SW480 (cell line): ENCODE results near the gene PHLPP1.

Experiments
- DNase-seq: peaks from one replicate; pipeline ENCODE4 v3.0.0-alpha.2; 2016; ENCODE audit warnings: low spot score

PHLPP1 gene

DNA sequence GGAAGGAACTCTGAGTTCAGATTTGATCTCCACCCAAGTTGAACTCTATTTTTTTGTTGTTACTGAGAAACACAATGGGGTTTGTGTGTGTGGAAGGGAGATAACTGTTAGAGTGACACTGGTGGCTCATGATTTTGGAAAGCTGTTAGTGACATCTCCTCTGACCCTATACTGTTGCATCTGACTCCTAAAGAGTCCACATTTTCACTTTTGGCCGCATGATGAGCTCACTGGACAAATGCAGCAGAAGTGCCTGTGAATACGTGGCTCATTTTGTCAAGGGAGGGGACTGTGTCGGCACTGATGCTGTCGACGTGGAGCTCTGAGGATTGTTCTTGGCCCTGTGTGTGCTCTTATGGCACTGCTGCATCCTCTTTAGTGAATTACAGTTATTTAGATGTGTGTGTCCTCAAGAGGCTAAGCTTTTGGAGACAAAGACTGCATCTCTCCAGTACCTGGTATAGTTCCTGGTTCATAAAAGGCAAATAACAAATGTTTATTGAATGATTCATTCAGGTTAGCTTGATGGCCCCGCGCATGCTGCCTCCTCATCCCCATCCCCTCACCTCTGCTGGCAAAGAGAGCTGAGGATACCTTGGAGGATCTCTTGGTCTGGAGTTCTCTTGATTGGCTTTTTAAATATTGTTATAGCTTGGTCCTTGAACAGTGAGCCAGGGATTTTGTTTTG, 135.4 kb downstream of the PHLPP1 start:
- no peak for DNase-seq

DNA sequence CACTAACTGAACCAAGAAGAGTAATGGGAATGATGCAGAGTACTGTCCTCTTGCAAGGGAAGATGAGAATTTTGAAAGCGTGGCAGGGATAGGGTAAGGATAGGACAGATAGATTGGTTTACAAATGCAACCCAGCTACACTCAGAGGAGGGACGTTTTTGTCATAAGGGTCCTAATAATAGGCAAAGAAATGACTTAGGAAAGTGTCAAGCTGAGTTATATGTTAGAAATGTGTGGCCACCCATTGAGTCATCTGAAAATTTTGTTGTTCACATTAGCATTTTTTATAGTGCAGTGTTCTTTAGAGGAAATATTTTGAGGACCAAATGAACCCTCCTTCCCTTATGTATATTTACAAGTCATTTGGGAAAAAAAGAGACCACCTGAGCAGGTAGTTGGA, 137.5 kb downstream of the PHLPP1 start:
- no peak for DNase-seq

DNA sequence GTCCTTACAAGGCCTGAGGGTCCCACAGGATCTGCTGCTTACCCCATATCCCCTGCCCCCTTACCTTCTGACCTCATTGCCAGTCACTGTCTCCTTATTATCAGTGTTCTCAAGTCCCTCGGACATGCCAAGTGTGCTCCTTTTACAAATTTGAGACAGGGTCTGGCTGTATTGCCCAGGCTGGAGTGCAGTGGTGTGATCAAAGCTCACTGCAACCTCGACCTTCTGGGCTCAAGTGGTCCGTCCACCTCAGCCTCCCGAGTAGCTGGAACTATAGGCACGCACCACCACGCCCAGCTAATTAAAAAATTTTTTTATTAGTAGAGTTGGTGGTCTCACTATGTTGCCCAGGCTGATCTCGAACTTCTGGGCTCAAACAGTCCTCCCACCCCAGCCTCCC, 141.0 kb downstream of the PHLPP1 start:
- DNase-seq = no peak

DNA sequence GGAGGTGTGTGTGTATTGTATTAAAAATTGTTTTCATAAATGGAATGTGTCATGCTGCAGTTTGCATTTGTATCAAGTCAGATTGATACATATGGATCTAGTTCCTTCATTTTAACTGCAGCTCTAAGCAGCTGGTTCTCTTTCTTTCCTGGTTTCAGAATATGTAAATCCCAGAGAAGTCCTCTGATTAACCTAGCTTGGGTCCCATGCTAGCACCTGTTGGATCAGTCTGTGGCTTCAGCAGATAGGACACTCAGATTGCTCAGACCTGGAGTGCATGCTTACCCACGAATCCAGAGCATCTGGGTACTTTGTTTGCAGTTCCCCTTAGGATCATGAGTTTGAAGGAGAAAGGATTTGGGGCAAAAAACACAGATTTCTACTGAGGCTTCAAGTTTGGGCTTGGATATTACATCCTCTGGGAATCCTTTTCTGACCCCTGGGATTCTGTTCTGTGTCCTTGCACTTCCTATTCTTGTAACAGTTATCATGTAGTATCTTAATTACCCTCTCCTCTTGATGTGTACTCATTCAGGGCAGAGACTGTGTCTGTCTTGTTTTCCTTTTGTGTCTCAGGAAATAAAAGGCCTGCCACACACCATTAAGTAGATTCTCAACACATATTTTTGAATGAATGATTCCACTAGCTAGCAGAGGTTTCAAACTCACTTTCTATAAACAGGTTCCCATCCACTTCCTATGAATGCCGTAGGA, 142.1 kb downstream of the PHLPP1 start:
- no peak for DNase-seq

DNA sequence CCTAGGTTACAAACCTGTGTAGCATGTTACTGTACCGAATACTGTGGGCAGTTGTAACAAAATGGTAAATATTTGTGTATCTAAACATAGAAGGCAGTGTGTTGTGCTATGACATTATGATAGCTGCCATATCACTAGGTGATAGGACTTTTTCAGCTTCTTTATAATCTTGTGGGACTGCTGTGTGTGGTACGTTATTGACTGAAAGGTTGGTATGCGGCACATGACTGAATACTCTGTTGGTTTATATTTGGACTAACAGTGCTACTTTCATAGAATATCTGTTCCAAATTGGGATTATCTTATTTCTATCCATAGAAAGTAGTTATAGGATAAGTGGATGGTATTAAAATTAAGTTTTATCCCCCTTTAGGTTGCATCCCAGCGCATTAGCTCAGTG, 144.7 kb downstream of the PHLPP1 start:
- DNase-seq = no peak

DNA sequence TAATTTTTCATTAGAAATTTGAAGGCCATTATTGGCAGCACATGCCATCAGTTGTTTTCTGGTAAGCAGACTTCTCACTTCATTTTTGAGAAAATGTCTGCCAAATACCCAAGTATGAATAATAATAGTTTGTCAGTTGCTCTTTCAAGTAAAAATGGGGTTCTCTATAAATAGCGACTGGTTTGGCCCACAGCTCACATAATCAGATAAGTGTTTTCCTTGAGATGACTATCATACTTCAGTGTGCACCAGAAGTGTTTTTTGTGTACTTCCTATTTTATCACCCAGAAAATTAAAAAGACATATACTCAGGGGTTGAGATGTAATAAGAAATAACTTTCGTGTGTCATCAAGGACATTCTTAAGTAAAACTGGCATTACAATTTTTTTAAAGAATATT, 147.1 kb downstream of the PHLPP1 start:
- DNase-seq = no peak

DNA sequence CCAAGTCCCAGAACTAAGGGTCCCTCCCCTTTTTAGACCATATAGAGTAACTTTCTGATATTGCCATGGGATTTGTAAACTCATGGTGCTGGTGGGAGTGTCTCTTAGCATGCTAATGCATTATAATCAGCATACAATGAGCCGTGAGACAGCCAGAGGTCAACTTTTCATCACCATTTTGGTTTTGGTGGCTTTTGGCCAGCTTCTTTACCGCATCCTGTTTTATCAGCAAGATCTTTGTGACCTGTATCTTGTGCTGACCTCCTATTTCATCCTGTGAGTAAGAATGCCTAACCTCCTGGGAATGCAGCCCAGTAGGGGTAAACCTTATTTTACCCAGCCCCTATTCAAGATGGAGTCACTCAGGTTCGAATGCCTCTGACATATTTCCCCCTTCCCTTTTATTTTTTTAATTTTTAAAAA, 148.2 kb downstream of the PHLPP1 start:
- no peak for DNase-seq

DNA sequence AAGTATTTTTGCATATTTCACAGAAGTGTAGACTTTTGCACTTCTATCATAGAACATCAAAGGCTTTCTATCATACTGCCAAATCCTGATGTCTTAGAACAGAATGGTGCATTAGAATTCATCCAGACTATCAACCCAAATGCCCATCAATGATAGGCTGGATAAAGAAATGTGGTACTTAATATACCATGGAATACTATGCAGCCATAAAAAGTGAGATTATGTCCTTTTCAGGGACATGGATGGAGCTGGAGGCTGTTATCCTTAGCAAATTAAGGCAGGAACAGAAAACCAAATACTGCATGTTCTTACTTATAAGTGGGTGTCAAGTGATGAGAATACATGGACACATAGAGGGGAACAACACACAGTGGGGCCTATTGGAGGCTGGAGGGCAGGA, 150.2 kb downstream of the PHLPP1 start:
- no peak for DNase-seq

DNA sequence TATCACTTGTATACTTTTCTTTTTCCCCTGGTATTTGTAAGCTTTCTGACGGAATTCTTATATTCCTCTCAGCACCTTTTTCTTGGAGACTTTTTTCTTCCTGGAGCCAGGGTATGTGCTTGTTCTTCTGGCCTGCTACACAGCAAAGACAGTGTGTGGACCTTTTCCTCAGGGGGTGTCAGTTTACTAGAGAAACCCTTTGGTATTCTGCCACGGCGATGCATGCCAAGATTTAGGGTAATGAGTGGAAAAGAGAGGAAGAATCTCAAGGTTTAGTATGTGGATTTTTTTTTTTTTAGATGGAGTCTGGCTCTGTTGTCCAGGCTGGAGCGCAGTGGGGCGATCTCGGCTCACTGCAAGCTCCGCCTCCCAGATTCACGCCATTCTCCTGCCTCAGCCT, 152.2 kb downstream of the PHLPP1 start:
- DNase-seq = no peak

DNA sequence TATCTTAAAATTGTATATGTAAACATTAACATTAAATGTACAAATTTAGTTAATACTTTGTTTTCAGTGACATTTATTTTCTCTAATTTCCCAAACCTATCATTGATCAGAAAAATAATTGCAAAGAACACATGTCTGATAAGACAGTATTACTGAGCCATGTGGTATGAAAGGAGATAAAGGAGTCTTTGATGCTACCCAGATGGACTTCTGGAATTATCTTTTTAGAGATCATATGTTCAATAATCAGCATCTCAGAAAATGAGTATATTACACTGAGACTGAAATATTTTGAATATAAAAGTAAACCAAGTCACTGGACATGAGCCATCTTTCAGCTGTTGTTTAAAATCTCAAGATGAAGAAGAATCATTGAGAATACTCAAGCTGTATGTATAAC, 153.3 kb downstream of the PHLPP1 start:
- DNase-seq = no peak

DNA sequence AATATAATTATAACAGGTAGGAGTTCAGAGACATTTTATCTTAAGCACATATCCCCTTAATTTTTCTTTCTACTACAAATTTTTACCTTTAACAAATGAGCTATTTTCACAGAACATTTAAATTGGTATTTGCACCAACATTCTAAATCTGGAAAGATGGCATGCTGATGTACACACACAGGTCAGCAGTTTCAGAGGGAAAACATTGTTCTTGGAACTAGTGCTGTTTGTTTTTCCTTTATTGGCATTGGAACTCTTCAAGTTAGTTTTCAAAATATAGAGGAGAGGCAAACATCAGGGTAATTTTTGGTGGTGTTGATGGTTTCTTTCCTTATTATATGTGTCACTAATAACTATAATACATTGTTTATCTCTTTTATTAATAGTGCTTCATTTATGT, 155.3 kb downstream of the PHLPP1 start:
- DNase-seq = no peak

DNA sequence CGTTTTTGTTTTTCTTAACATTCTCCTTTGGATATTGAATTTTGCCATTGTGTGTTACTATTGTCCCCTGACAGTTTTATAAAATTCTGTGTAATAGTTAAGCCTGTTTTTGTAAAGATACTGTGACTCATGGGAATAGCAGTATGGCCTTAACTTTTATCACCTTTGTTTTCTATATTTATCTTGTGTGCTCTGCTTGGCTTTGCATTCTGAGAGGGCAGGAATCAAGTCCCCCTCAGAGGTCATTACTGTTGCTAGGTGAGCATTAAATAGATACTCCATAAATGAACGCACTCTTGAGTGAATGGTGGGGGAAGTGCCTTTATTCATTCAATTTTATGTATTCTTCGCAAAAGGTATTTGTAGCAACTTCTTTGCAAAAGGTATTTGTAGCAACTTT, 160.0 kb downstream of the PHLPP1 start:
- DNase-seq = no peak

DNA sequence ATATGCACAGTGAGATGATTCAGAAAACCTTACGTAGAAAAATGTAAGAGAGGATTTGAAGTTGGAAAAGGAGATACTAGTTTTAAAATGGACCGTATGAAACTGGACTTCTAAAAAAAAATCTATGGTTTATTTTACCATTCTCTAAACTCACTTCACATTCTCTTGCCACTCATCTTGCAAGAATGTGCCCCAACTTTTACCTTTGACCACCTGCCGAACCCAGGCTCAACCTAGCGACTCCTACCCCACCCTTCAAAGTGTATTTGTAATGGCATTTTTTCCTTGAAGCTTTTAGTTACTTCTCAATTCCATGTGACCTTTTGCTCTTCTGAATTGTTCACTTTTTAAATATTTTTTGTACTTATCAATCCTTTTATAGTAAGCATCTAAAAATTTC, 160.8 kb downstream of the PHLPP1 start:
- DNase-seq = no peak

DNA sequence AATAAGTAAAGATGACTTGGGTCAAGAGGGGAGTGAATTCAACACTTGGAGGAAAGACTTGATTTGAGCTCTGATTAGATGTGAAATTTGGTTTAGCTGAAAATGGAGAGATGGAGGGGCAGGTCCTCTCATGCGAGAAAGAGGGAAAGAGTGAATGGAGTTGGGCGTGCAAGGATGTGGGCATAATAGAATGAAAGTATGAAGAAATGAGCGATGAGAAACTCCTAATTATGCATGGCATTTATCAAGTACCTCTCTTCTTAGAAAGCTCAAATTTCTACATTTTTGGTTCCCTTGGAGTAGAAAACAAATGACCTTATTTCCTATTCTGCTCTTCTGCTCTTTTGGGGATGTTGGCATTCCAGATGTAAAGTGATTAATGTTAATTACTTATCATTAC, 161.5 kb downstream of the PHLPP1 start:
- no peak for DNase-seq

DNA sequence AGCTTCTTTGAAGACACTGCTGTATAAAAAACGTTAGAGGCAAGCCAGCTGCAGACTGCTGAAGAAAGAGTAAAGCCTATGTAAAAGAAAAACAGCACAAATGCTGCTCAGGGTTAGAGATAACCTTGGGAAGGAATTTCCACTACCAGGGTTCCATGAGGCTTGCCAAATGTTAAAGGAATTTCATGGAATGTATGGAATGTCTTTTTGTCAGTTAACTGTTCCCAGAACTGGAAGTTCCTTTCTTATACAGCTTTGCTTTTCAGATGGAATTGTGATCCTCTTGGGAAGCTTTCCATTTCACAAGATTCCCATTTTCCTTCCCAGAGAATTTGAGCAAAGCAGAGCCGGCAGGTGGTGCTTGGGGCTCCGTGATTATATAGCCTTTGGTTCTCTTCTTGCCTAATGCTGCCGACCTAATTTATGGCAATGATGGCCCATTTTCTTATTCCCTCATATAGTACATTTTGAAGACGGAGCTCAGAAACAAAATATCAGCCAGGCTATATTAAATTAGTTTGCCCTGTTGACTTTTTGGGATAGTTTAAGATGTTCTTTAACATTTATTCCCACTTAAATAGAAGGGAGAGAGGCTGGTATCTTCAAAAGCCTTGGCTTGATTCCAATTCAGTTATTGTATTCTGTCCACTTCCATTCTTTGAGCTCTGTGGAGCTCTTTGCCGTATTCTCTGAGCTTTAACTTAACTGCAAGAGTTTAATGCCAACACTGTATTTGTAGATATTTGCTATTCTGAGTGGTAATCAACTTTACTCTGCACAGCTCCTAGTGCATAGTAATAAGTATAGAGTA, 162.3 kb downstream of the PHLPP1 start:
- DNase-seq = no peak

DNA sequence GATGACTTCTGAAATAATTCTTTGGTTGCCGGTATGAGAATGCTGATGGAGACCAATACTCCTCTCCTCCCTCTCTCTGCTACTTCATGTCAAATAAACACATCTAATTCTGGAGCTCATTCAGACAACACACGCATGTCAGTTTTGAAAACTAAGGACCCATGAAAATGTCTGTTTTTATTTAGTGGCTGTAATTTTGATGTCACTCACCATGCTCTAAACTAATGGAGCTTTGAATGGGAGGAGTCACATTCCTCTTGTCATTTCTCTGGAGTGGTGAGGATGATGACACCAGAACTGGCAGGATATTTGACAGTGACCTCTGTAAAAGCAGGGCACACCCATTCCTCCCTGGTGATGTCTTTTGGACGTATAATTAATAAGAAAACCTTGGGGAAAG, 163.0 kb downstream of the PHLPP1 start:
- no peak for DNase-seq

DNA sequence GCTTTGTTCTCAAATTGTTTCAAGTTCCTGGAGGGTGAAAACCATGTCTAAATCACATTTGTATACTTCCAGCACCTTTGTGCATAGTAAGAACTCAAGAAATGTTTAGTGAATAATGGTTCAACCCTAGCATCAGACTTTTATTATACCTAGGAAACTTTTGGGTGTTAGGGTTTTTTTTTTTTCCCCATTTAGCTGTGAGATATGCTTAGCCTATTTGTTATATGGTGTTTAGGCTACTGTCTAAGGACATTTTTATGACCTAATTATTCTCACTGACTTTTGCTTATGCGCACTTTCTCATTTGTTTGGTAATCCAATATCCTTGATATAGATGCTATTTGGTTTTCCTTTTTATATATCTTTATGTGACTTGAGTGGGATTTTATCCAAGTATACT, 164.7 kb downstream of the PHLPP1 start:
- DNase-seq = no peak

DNA sequence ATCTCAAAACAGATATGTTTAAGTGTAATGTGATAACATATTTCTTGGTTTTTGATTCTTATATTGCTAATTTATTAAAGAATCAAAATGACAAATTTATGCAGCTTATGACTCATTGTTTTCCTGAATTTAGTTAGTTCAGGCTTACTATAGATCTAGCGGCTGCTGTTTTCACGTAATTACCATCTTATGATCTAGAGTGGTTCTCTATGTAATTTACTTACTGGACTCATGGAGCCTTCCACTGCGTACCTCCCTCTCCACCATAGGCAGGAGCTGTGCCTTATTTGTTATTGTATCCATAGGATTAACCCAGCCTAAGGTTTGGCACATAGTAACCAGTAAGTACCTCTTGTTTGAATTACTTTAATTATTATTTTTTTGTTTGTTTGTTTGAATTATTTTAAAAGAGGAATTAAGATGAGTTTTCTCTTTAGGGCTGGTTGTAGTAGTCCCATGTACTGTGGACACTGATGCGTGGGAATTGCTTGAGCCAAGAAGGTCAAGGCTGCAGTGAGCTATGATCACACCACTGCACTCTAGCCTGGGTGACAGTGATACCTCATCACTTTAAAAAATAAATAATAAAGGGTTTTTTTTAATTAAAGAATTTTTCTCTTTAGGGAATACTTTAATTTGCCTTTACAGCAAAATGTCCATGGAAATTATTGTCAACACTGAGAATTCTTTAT, 165.5 kb downstream of the PHLPP1 start:
- no peak for DNase-seq

DNA sequence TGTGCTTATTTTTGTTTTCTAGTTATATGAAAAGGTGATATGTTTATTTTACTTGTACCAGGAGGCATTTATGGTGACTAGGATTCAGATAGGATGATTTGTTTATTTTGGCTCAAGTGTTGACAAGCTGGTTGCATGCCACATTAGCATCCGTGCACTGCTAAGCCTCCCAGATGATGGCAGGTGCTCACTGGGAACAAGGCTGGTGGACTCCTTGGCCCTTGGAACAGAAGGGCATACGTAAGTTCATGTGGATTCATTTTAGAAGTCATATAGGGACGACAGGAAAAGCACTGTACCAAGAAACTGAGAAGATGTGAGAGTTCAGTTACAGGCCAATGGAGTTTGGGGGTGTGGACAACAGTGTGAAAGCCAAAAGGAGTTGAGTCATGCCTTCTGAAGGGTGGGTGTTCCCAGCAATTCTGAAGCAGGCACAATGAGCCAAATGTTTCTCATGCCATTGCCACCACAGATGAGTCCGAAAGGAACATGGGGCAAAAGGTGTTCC, 166.2 kb downstream of the PHLPP1 start:
- peak; percentile 6 for DNase-seq

DNA sequence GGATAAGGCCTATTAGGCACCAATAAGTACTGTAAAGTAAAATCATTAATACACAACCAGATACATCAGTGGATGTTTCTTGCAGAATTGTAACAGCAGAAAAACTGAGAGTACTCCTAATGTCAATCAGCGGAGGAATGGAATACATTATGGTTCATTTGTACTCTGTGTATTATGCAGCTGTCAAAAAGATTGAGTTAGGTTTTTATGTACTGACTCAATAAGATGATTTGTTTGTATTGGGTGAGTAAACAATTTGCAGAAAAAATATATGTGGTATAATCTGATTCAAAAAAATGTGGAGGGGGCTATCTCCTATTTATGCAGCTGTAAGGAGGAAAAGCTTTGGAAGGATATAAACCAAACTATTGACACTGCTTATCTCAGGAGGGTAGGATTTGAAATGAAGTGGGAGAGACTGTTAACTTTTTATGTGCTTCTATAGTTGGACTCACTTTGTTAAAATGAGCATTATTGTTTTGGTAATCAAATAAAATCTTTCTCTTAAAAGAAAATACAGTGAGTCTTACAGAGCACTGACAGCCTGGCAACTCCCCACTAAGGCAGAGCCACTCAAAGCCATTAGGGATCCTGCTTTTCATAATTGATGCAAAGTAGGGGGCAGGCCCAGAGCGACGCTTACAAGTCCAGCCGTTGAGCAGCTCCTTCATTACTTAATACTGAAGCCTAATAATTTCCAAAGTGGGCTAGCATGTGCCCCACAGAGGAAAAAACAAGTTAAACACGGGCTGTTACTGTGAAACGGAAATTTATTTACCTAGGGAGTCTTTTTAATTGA, 168.8 kb downstream of the PHLPP1 start:
- DNase-seq = no peak

DNA sequence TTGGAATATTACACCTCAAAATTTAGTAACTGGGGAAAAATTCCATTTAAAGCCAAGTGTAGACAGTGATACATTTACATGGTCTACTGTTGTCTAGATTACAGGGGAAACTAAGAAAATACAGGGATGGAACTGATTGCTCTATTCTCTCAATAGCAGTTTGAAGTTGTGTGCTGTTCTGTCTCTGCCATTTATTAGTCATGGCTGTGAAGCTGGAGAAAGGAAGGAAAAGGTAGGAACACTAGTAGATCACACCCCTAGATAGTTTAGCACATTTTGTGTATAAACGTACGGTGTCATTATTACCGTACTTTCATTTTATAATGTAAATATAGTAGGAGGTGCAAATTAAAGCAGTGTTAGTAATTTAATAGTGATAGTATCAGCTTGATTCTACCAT, 170.5 kb downstream of the PHLPP1 start:
- DNase-seq = no peak
